Thoracic aorta (tissue), 2 donors: ENCODE results near the gene C1QTNF2. TPM values are rescaled to one million over a fixed set of nuclear protein-coding genes. Genes with fewer than 3 reads are reported as not detected.

ENCODE experiments used
- ATAC-seq: fragments of 150-250 bp; one replicate; pipeline ENCODE4 v1.8.0; 2017; ENCODE audit warnings: low read depth; ENCODE audit not compliant: insufficient number of reproducible peaks, low FRiP score
- DNase-seq: peaks from one replicate; pipeline ENCODE4 v3.0.0-alpha.2; 2020; ENCODE audit warnings: low spot score
- H3K27ac ChIP-seq, 2 donors: fragments of 200-600 bp; sonication (generic); 1 replicate in 1 of 2; 2 replicates in 1 of 2; pipeline ENCODE4 v1.5.1; 2016; ENCODE audit warnings: mild to moderate bottlenecking in 2 of 2, moderate library complexity in 2 of 2
- H3K27me3 ChIP-seq: fragments of 200-600 bp; sonication (generic); replicated peaks from 2 replicates; pipeline ENCODE4 v1.6.0; 2016; ENCODE audit warnings: mild to moderate bottlenecking; ENCODE audit not compliant: insufficient read depth
- H3K36me3 ChIP-seq: fragments of 200-600 bp; sonication (generic); one replicate; pipeline ENCODE4 v1.5.1; 2016
- H3K4me1 ChIP-seq, 2 donors: fragments of 200-600 bp; sonication (generic); 1 replicate in 1 of 2; 2 replicates in 1 of 2; pipeline versions ENCODE4 v1.5.1 to v1.6.0; 2016; ENCODE audit warnings: low read depth in 2 of 2, mild to moderate bottlenecking in 1 of 2; ENCODE audit not compliant: control insufficient read depth in 1 of 2
- H3K4me3 ChIP-seq: fragments of 200-600 bp; sonication (generic); 2 replicates; pipeline ENCODE4 v1.5.1; 2016; ENCODE audit warnings: mild to moderate bottlenecking
- H3K9me3 ChIP-seq: fragments of 200-600 bp; sonication (generic); 2 replicates; pipeline ENCODE4 v1.5.1; 2016
- CTCF ChIP-seq: fragments of 200-600 bp; sonication (generic); IDR thresholded peaks from one replicate; pipeline ENCODE4 v1.5.1; 2019; ENCODE audit warnings: antibody characterized with exemption
- total RNA-seq, 2 donors: library from RNA; depleted of rRNA; stranded (reverse); fragments of >200 nt; gene quantifications; one replicate each; pipeline versions ENCODE4 v1.1.0 to v1.2.3, GENCODE V29; 2016

C1QTNF2 gene
- total RNA-seq, 2 donors from 2014 or later = 8.3 to 13.8 TPM

GRCh38 chr5:160360310-160360709, 10.1 kb downstream of the C1QTNF2 start:
- no peaks in the 10 kb centered on the region for H3K27me3 ChIP-seq
- no peaks in the 10 kb centered on the region for H3K36me3 ChIP-seq
- H3K4me1 ChIP-seq = peaks cover 31 to 82% of the 10 kb centered on the region in 2 donors
- H3K4me3 ChIP-seq = peak overlapping the region; percentile 36
- ATAC-seq (no peak), DNase-seq (no peak)
- H3K9me3 ChIP-seq = no peaks in the 10 kb centered on the region
- TF ChIP-seq CTCF = peak; percentile 9
- H3K27ac ChIP-seq = peak overlapping the region; percentile 65 to 68

- Histone ChIP-seq H3K4me3 (peak overlapping the region; percentile 36), H3K36me3 (no peaks in the 10 kb centered on the region), H3K27me3 (no peaks in the 10 kb centered on the region), H3K27ac (peak overlapping the region; percentile 65 to 68), H3K9me3 (no peaks in the 10 kb centered on the region), H3K4me1 (peaks cover 31 to 82% of the 10 kb centered on the region in 2 donors)
- TF ChIP-seq CTCF = no peak
- DNase-seq (no peak), ATAC-seq (no peak)
These were observed 10.6 kb downstream of the C1QTNF2 start for GRCh38 chr5:160359816-160360215.

- no peaks in the 10 kb centered on the region for H3K9me3 ChIP-seq
- no peaks in the 10 kb centered on the region for H3K36me3 ChIP-seq
- peaks cover 31 to 82% of the 10 kb centered on the region in 2 donors for H3K4me1 ChIP-seq
- ATAC-seq (no peak), DNase-seq (no peak)
- TF ChIP-seq CTCF = no peak
- H3K27me3 ChIP-seq = no peaks in the 10 kb centered on the region
- H3K27ac ChIP-seq = peak overlapping the region; percentile 65 to 81
- no peak overlapping the region for H3K4me3 ChIP-seq
These were observed 11.2 kb downstream of the C1QTNF2 start for GRCh38 chr5:160359242-160359641.

- H3K9me3 ChIP-seq = no peaks in the 10 kb centered on the region
- H3K36me3 ChIP-seq = no peaks in the 10 kb centered on the region
- peak overlapping the region; percentile 45 for H3K4me3 ChIP-seq
- H3K27ac ChIP-seq = peak overlapping the region; percentile 65 to 81
- DNase-seq (no peak), ATAC-seq (no peak)
- peaks cover 31 to 78% of the 10 kb centered on the region in 2 donors for H3K4me1 ChIP-seq
- TF ChIP-seq CTCF = no peak
- H3K27me3 ChIP-seq = no peaks in the 10 kb centered on the region
These were observed 12.5 kb downstream of the C1QTNF2 start for GRCh38 chr5:160357861-160358411.

GRCh38 chr5:160357394-160357793, 13.0 kb downstream of the C1QTNF2 start:
- Histone ChIP-seq H3K27me3 (no peaks in the 10 kb centered on the region), H3K27ac (peak overlapping the region; percentile 65 to 81), H3K4me3 (peak overlapping the region; percentile 45), H3K4me1 (peaks cover 28 to 72% of the 10 kb centered on the region in 2 donors), H3K9me3 (no peaks in the 10 kb centered on the region), H3K36me3 (no peaks in the 10 kb centered on the region)
- ATAC-seq (no peak), DNase-seq (no peak)
- no peak for TF ChIP-seq CTCF
